Activated T-cell treated with anti-CD3 and anti-CD28 coated beads, Interleukin-2, amount 50 U/mL, for 4 hours (primary cell): ENCODE results near the gene AMN1. TPM values are rescaled to one million over a fixed set of nuclear protein-coding genes. Genes with fewer than 3 reads are reported as not detected.

Experiments used
- total RNA-seq, 3 donors: library from RNA; stranded (reverse); gene quantifications; one replicate each; pipeline ENCODE4 v1.2.1, GENCODE V29; 2021

The AMN1 gene
- total RNA-seq, 3 donors from 2014 or later: 3.4 to 4.7 (median 3.8) TPM

Other genes starting within 250 kb of the AMN1 start
- under 1 TPM; 0.10 to 0.33 (median 0.29) TPM for gene DENND5B, start 137.9 kb downstream of the AMN1 start, total RNA-seq
- gene ETFBKMT, start 69.3 kb downstream of the AMN1 start, total RNA-seq: under 1 TPM; 0.21 to 0.54 (median 0.38) TPM
- gene RESF1, start 230.4 kb upstream of the AMN1 start, total RNA-seq: 10 to 100 TPM; 47.9 to 58.4 (median 49.5) TPM